SU-DHL-6 (cell line): ENCODE data around the gene FABP3.

Experiments
- CTCF ChIP-seq: fragments of 200-600 bp; sonication (generic); IDR thresholded peaks from one replicate; pipeline ENCODE4 v1.5.1; 2017; ENCODE audit warnings: antibody characterized with exemption, mild to moderate bottlenecking, low read length, moderate library complexity; ENCODE audit not compliant: insufficient read depth, poor library complexity, severe bottlenecking
- EZH2phosphoT487 ChIP-seq: fragments of 200-600 bp; sonication (generic), shearing (Covaris generic); conservative IDR thresholded peaks from 2 replicates; pipeline ENCODE4 v1.6.1; 2018; ENCODE audit warnings: mild to moderate bottlenecking, antibody characterized with exemption, low read length, moderate library complexity, mixed read lengths

- TF ChIP-seq CTCF (no peak), EZH2phosphoT487 (no peak)
Observed at GRCh38 chr1:31318146-31318545, 54.7 kb downstream of the FABP3 start.
